Measurements from ENCODE around the gene BRI3. TPM values are rescaled to one million over a fixed set of nuclear protein-coding genes. Genes with fewer than 3 reads are reported as not detected.

BRI3 gene
- total RNA-seq, 2 experiments from 2014 or later, result 44.9 to 47.6 TPM

DNA sequence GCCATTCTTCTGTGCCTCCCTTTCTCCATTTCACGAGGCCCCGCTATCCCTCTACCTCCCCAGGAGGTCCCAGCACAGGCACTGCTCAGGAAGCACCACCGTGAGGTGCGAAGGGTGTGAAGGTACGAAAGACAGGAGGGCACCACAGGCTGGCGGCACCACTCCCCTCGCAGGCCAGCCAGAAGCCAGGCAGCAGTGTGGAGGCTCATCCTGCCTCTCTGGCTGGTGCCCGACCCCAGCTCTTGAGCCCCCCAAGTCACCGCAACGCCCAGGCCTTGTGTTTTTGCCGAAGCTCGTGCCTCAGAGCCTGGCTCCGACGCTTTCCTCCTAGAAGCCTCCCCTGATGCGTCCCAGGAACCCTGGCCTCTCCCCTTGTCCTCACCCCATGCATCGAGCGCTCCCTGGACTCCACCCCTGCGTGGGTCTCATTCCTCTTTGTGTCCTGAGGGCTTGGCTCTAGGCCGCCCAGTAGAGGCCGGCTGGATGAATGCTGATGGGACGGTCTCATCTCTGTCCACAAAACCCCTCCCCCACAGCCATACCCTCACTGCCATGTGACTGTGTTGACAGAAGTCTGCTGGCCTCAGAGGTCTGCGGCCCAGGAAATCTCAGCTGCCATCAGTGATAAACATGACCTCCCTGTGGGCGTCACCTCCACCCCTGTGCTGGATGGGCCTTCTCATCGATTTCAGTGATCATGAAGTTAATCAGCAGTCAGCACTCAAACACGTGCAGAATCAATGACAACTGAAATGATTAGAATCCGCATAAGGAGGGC lies 19.3 kb downstream of the BRI3 start:
- Mint-ChIP-seq H3K27me3 (no peaks in the 10 kb centered on the region), H3K27ac (no peak overlapping the region), H3K9me3 (no peaks in the 10 kb centered on the region), H3K4me1 (ENCODE audit: low read depth) (no peaks in the 10 kb centered on the region), H3K4me3 (no peak overlapping the region), H3K36me3 (ENCODE audit: low read depth) (no peaks in the 10 kb centered on the region)
- CTCF ChIA-PET, result no interaction called here
- TF ChIP-seq, protein P1, sequence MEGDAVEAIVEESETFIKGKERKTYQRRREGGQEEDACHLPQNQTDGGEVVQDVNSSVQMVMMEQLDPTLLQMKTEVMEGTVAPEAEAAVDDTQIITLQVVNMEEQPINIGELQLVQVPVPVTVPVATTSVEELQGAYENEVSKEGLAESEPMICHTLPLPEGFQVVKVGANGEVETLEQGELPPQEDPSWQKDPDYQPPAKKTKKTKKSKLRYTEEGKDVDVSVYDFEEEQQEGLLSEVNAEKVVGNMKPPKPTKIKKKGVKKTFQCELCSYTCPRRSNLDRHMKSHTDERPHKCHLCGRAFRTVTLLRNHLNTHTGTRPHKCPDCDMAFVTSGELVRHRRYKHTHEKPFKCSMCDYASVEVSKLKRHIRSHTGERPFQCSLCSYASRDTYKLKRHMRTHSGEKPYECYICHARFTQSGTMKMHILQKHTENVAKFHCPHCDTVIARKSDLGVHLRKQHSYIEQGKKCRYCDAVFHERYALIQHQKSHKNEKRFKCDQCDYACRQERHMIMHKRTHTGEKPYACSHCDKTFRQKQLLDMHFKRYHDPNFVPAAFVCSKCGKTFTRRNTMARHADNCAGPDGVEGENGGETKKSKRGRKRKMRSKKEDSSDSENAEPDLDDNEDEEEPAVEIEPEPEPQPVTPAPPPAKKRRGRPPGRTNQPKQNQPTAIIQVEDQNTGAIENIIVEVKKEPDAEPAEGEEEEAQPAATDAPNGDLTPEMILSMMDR (IDR thresholded peaks at IDR 0.05), result no peak
- intact Hi-C loops (cut with micrococcal nuclease), result no loop called here
- POLR2A ChIA-PET, result no interaction called here
- DNase-seq (no peak), ATAC-seq (no peak)

DNA sequence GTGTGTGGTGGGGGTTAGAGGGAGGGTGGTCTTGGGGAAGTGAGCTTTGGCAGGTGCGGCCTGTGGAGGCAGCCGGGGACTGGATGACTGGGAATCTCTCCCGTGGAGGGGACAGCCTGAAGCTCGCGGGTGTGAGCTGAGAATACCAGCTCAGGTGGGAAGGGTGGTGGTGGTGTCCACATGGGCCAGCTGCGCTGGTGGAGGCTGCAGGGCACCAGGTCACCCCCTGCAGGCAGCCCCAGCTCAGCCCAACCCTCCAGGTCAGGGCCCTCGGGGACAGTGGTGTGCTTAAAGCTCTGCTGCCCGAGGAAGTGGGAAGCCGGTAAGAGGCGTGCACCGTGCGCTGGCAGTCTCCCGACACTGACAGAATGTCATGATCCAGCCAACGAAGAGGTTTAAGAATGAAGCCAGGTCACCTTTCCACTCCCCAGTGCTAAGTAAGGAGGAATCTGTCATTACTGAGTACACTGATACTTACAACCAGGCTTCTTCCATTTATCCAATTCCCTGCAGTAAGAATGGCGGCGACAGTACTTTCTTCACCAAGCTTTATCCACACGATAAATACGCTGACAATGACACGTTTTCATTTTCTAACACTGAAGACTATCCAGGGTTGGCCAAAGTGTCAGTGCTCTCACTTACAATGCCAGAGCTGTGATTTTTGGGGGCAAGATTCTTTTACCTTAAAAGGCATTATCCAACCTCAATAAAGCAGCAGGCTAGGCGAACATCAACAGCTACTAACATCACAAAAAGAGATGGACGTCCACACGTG lies 20.4 kb downstream of the BRI3 start:
- Mint-ChIP-seq H3K27me3 (no peaks in the 10 kb centered on the region), H3K36me3 (ENCODE audit: low read depth) (no peaks in the 10 kb centered on the region), H3K27ac (no peak overlapping the region), H3K4me3 (no peak overlapping the region), H3K4me1 (ENCODE audit: low read depth) (no peaks in the 10 kb centered on the region), H3K9me3 (no peaks in the 10 kb centered on the region)
- no peak for ATAC-seq
- DNase-seq, result no peak
- intact Hi-C loops (cut with micrococcal nuclease), result no loop called here
- TF ChIP-seq, protein P1 (IDR thresholded peaks at IDR 0.05), result no peak
- ChIA-PET POLR2A (no interaction called here), CTCF (no interaction called here)

DNA sequence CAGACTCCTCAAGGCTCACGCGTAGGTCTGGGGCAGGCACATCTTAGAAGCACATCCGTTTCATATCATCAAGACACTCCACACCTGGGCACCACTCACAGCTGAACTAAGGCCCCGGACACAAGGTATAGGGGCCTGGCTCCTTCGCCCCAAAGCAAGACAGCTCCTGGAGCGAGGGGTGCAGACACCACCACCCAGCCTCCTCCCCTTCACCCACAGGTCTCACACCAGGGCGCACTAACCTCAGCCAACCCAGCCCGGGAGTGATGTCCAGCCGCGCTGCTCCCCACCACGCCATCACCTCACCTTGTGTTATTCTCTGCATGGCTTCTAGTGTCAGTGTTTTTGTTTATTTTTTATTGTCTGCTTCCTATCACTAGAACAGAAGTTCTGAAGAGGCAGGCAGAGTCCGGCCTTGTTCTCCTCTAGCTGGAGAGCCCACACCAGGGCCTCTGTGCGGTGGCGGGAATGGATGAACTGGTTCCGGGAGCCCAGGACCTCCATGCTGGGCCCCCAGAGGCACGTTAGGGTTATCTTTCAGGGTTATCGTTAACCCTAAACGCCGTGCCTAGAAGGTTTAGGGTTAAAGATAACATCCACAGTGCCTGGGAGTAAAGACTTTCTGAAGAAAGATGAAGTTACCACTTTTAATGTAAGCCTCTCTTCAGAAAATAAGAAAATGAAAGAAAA lies 21.8 kb downstream of the BRI3 start:
- no peaks in the 10 kb centered on the region for H3K4me1 Mint-ChIP-seq (ENCODE audit: low read depth)
- DNase-seq, result no peak
- TF ChIP-seq, protein P1 (IDR thresholded peaks at IDR 0.05), result no peak
- POLR2A ChIA-PET, result no interaction called here
- intact Hi-C loops (cut with micrococcal nuclease), result no loop called here
- ATAC-seq, result no peak
- H3K36me3 Mint-ChIP-seq (ENCODE audit: low read depth), result no peaks in the 10 kb centered on the region
- no peak overlapping the region for H3K27ac Mint-ChIP-seq
- H3K9me3 Mint-ChIP-seq, result no peaks in the 10 kb centered on the region
- no peaks in the 10 kb centered on the region for H3K27me3 Mint-ChIP-seq
- CTCF ChIA-PET, result no interaction called here
- no peak overlapping the region for H3K4me3 Mint-ChIP-seq

DNA sequence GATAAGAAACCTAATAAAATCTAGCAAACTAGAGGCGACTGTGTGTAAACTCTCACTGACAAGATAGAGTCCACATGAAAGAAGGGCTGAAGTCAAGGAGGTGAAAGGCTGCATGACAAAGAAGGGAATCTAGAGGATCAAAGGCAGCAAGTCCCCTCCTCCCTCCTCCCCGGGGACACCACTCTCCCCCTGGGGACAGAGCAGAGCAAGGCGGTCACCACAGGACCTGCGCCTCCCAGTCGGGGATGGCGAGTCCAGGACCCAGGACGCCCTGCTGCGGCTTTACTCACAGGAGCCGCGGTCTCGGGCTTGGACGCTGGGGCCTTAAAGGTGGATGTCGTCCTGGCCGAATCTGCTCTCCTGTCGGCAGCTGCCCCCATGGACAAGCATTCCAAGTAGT lies 22.4 kb downstream of the BRI3 start:
- no peaks in the 10 kb centered on the region for H3K9me3 Mint-ChIP-seq
- POLR2A ChIA-PET, result no interaction called here
- CTCF ChIA-PET, result no interaction called here

More for the DNA sequence above, 22.4 kb downstream of the BRI3 start:
- no peak for DNase-seq
- intact Hi-C loops (cut with micrococcal nuclease), result no loop called here
- Mint-ChIP-seq H3K4me3 (no peak overlapping the region), H3K27ac (no peak overlapping the region), H3K27me3 (no peaks in the 10 kb centered on the region), H3K4me1 (ENCODE audit: low read depth) (no peaks in the 10 kb centered on the region), H3K36me3 (ENCODE audit: low read depth) (no peaks in the 10 kb centered on the region)
- no peak for ATAC-seq
- TF ChIP-seq, protein P1 (IDR thresholded peaks at IDR 0.05), result no peak

Data from activated CD8-positive, alpha-beta T cell treated with anti-CD3 and anti-CD28 coated beads for 36 hours (primary cell).